ENCODE results near the gene SLC8A3. TPM values are rescaled to one million over a fixed set of nuclear protein-coding genes. Genes with fewer than 3 reads are reported as not detected.

Gene SLC8A3
- total and polyA plus RNA-seq, 2 experiments from 2014 or later, result not detected

- DNase-seq, result no peak
- no peak overlapping the region for H2AFZ ChIP-seq
- 13 to 20% methylated on average over 1 of the region's 1 CpG for WGBS, 2 experiments (ENCODE audit: low coverage in 1 of 2, low lambda C conversion rate in 2 of 2, missing lambda C conversion rate in 2 of 2)
- no peaks in the 10 kb centered on the region for H3F3A ChIP-seq (ENCODE audit: insufficient read depth)
- H3K9me2 ChIP-seq (ENCODE audit: insufficient read depth), result no peaks in the 10 kb centered on the region
- H3K9me3 ChIP-seq (ENCODE audit: low read depth), result no peaks in the 10 kb centered on the region
- no peak overlapping the region for H3K4me3 ChIP-seq
- H3K27ac ChIP-seq, result no peak overlapping the region
- H3K27me3 ChIP-seq (replicated peaks; ENCODE audit: insufficient read depth), result no peaks in the 10 kb centered on the region
- H3K4me2 ChIP-seq (ENCODE audit: unreplicated experiment), result no peak overlapping the region
- TF ChIP-seq EZH2 (IDR thresholded peaks at IDR 0.05; ENCODE audit: insufficient read depth, poor library complexity, severe bottlenecking) (no peak), EZH2phosphoT487 (IDR thresholded peaks at IDR 0.05; ENCODE audit: insufficient read depth, low read depth) (no peak)
- no peaks in the 10 kb centered on the region for H3K4me1 ChIP-seq (ENCODE audit: insufficient read depth)
- no peaks in the 10 kb centered on the region for H3K79me2 ChIP-seq (ENCODE audit: insufficient read depth)
- no peaks in the 10 kb centered on the region for H4K20me1 ChIP-seq (ENCODE audit: insufficient read depth)
- H3K9ac ChIP-seq, result no peak overlapping the region
- no peaks in the 10 kb centered on the region for H3K36me3 ChIP-seq (ENCODE audit: low read depth)
- in situ Hi-C loops (cut with MboI), result loop anchor here (25.0 kb wide), 1 partner anchor 449 kb away; no protein-coding TSS in a partner anchor
Measured at GRCh38 chr14:70036665-70037064, 152.1 kb downstream of the SLC8A3 start.

DNA sequence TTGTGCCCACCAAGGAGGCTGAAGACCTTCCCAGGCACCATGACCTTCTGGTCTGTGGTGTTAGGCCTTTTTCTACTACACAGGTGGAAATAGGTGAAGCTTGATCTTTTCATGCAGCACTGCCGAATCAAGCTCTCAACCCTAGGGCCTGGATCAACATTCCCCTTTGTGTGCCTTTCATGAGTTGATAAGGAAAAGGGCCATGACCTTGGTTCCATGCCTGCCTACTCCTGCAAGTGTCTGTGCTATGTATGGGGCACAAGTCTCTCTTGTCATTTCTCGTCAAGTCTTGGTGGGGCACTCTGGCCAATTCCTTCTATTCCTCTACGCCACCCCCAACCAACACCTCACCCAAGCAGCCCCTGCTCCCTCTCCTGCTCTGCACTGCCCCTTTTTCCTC, 154.5 kb downstream of the SLC8A3 start:
- Histone ChIP-seq H3K4me2 (ENCODE audit: unreplicated experiment) (no peak overlapping the region), H3K4me3 (no peak overlapping the region), H4K20me1 (ENCODE audit: insufficient read depth) (no peaks in the 10 kb centered on the region), H3K27me3 (replicated peaks; ENCODE audit: insufficient read depth) (no peaks in the 10 kb centered on the region), H3K79me2 (ENCODE audit: insufficient read depth) (no peaks in the 10 kb centered on the region), H3K9me2 (ENCODE audit: insufficient read depth) (no peaks in the 10 kb centered on the region), H3K9me3 (ENCODE audit: low read depth) (no peaks in the 10 kb centered on the region), H3K36me3 (ENCODE audit: low read depth) (no peaks in the 10 kb centered on the region), H3F3A (ENCODE audit: insufficient read depth) (no peaks in the 10 kb centered on the region), H3K9ac (no peak overlapping the region), H3K27ac (no peak overlapping the region), H3K4me1 (ENCODE audit: insufficient read depth) (no peaks in the 10 kb centered on the region), H2AFZ (no peak overlapping the region)
- DNase-seq, result no peak
- in situ Hi-C loops (cut with MboI), result loop anchor here (25.0 kb wide), 1 partner anchor 447 kb away; no protein-coding TSS in a partner anchor
- WGBS, 2 experiments (ENCODE audit: low coverage in 1 of 2, low lambda C conversion rate in 2 of 2, missing lambda C conversion rate in 2 of 2), result 9 to 28% methylated on average over 3 of the region's 3 CpGs
- TF ChIP-seq EZH2 (IDR thresholded peaks at IDR 0.05; ENCODE audit: insufficient read depth, poor library complexity, severe bottlenecking) (no peak), EZH2phosphoT487 (IDR thresholded peaks at IDR 0.05; ENCODE audit: insufficient read depth, low read depth) (no peak)

DNA sequence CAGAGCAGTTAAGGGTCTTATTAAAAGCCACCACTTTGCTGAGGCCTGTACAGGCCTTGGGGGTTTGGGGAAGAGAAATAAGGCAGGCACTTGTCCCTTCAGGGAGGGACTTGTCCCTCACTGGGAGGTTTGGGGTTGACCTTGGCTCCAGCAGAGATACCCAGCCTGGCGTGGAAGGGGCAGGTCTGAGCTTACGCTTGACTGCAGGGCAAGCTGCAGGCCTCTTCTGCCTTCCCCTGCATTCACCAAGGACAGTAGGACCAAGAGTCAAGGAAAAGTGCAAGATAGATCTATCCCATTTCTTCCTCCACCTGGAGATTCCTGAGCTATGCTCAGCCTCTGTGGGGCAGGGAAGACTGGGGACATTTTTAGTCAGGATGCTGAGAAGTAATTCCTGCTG, 155.2 kb downstream of the SLC8A3 start:
- no peak overlapping the region for H3K27ac ChIP-seq
- TF ChIP-seq EZH2phosphoT487 (IDR thresholded peaks at IDR 0.05; ENCODE audit: insufficient read depth, low read depth) (no peak), EZH2 (IDR thresholded peaks at IDR 0.05; ENCODE audit: insufficient read depth, poor library complexity, severe bottlenecking) (no peak)
- no peak overlapping the region for H3K4me3 ChIP-seq
- H3F3A ChIP-seq (ENCODE audit: insufficient read depth), result no peaks in the 10 kb centered on the region
- DNase-seq, result no peak
- no peaks in the 10 kb centered on the region for H4K20me1 ChIP-seq (ENCODE audit: insufficient read depth)
- H3K36me3 ChIP-seq (ENCODE audit: low read depth), result no peaks in the 10 kb centered on the region
- H3K4me2 ChIP-seq (ENCODE audit: unreplicated experiment), result no peak overlapping the region
- H3K27me3 ChIP-seq (replicated peaks; ENCODE audit: insufficient read depth), result no peaks in the 10 kb centered on the region
- in situ Hi-C loops (cut with MboI), result loop anchor here (25.0 kb wide), 1 partner anchor 446 kb away; no protein-coding TSS in a partner anchor
- H3K9me3 ChIP-seq (ENCODE audit: low read depth), result no peaks in the 10 kb centered on the region
- no peaks in the 10 kb centered on the region for H3K9me2 ChIP-seq (ENCODE audit: insufficient read depth)
- H2AFZ ChIP-seq, result no peak overlapping the region
- no peaks in the 10 kb centered on the region for H3K4me1 ChIP-seq (ENCODE audit: insufficient read depth)
- no peaks in the 10 kb centered on the region for H3K79me2 ChIP-seq (ENCODE audit: insufficient read depth)
- WGBS, 2 experiments (ENCODE audit: low coverage in 1 of 2, low lambda C conversion rate in 2 of 2, missing lambda C conversion rate in 2 of 2), result 33 to 38% methylated on average over 2 of the region's 2 CpGs
- no peak overlapping the region for H3K9ac ChIP-seq

- Histone ChIP-seq H4K20me1 (ENCODE audit: insufficient read depth) (no peaks in the 10 kb centered on the region), H3K27ac (no peak overlapping the region), H3K9me2 (ENCODE audit: insufficient read depth) (no peaks in the 10 kb centered on the region), H3F3A (ENCODE audit: insufficient read depth) (no peaks in the 10 kb centered on the region), H3K4me1 (ENCODE audit: insufficient read depth) (no peaks in the 10 kb centered on the region), H3K36me3 (ENCODE audit: low read depth) (no peaks in the 10 kb centered on the region), H2AFZ (no peak overlapping the region), H3K27me3 (replicated peaks; ENCODE audit: insufficient read depth) (no peaks in the 10 kb centered on the region), H3K9ac (no peak overlapping the region), H3K4me3 (no peak overlapping the region), H3K79me2 (ENCODE audit: insufficient read depth) (no peaks in the 10 kb centered on the region), H3K9me3 (ENCODE audit: low read depth) (no peaks in the 10 kb centered on the region), H3K4me2 (ENCODE audit: unreplicated experiment) (no peak overlapping the region)
- in situ Hi-C loops (cut with MboI), result loop anchor here (25.0 kb wide), 1 partner anchor 446 kb away; no protein-coding TSS in a partner anchor
- 59 to 65% methylated on average over 8 of the region's 8 CpGs for WGBS, 2 experiments (ENCODE audit: low coverage in 1 of 2, low lambda C conversion rate in 2 of 2, missing lambda C conversion rate in 2 of 2)
- DNase-seq, result no peak
- TF ChIP-seq EZH2phosphoT487 (IDR thresholded peaks at IDR 0.05; ENCODE audit: insufficient read depth, low read depth), result no peak
- TF ChIP-seq EZH2 (IDR thresholded peaks at IDR 0.05; ENCODE audit: insufficient read depth, poor library complexity, severe bottlenecking), result no peak
Measured at GRCh38 chr14:70033116-70033515, 155.6 kb downstream of the SLC8A3 start.

- Histone ChIP-seq H3K27ac (no peak overlapping the region), H3K79me2 (ENCODE audit: insufficient read depth) (no peaks in the 10 kb centered on the region), H3K27me3 (replicated peaks; ENCODE audit: insufficient read depth) (no peaks in the 10 kb centered on the region), H3K4me1 (ENCODE audit: insufficient read depth) (no peaks in the 10 kb centered on the region), H3K4me2 (ENCODE audit: unreplicated experiment) (no peak overlapping the region), H3F3A (ENCODE audit: insufficient read depth) (no peaks in the 10 kb centered on the region), H2AFZ (no peak overlapping the region), H3K9me3 (ENCODE audit: low read depth) (no peaks in the 10 kb centered on the region), H3K4me3 (no peak overlapping the region), H3K36me3 (ENCODE audit: low read depth) (no peaks in the 10 kb centered on the region), H4K20me1 (ENCODE audit: insufficient read depth) (no peaks in the 10 kb centered on the region), H3K9ac (no peak overlapping the region), H3K9me2 (ENCODE audit: insufficient read depth) (no peaks in the 10 kb centered on the region)
- in situ Hi-C loops (cut with MboI), result loop anchor here (25.0 kb wide), 1 partner anchor 445 kb away; no protein-coding TSS in a partner anchor
- 24 to 35% methylated on average over 3 of the region's 3 CpGs for WGBS, 2 experiments (ENCODE audit: low coverage in 1 of 2, low lambda C conversion rate in 2 of 2, missing lambda C conversion rate in 2 of 2)
- no peak for DNase-seq
- TF ChIP-seq EZH2phosphoT487 (IDR thresholded peaks at IDR 0.05; ENCODE audit: insufficient read depth, low read depth) (no peak), EZH2 (IDR thresholded peaks at IDR 0.05; ENCODE audit: insufficient read depth, poor library complexity, severe bottlenecking) (no peak)
Measured at GRCh38 chr14:70032447-70032846, 156.3 kb downstream of the SLC8A3 start.
